Measurements from ENCODE around the gene DOP1A. TPM values are rescaled to one million over a fixed set of nuclear protein-coding genes. Genes with fewer than 3 reads are reported as not detected.

The DOP1A gene
- total RNA-seq, 6 donors from 2014 or later, result 20.0 to 51.6 (median 25.7) TPM

DNA sequence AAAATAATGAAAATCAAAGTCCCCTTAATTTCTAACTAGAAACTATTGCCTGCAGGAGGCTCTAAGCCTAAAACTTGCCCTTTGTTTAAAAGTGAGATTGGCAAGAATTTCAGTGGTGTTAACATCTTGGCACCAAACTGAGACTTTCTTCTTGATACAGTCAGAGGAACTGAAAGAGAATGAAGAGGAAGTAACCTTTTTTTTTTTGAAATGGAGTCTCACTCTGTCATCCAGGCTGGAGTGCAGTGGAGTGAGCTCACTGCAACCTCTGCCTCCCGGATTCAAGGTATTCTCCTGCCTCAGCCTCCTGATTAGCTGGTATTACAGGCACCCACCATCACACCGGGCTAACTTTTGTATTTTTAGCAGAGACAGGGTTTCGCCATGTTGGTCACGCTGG is 3.6 kb downstream of the DOP1A start:
- H3K27me3 ChIP-seq, result no peaks in the 10 kb centered on the region
- TF ChIP-seq, protein P1, sequence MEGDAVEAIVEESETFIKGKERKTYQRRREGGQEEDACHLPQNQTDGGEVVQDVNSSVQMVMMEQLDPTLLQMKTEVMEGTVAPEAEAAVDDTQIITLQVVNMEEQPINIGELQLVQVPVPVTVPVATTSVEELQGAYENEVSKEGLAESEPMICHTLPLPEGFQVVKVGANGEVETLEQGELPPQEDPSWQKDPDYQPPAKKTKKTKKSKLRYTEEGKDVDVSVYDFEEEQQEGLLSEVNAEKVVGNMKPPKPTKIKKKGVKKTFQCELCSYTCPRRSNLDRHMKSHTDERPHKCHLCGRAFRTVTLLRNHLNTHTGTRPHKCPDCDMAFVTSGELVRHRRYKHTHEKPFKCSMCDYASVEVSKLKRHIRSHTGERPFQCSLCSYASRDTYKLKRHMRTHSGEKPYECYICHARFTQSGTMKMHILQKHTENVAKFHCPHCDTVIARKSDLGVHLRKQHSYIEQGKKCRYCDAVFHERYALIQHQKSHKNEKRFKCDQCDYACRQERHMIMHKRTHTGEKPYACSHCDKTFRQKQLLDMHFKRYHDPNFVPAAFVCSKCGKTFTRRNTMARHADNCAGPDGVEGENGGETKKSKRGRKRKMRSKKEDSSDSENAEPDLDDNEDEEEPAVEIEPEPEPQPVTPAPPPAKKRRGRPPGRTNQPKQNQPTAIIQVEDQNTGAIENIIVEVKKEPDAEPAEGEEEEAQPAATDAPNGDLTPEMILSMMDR (IDR thresholded peaks at IDR 0.05), result no peak
- TF ChIP-seq POLR2A (IDR thresholded peaks at IDR 0.05) (no peak), POLR2AphosphoS5 (IDR thresholded peaks at IDR 0.05) (no peak), EP300 (IDR thresholded peaks at IDR 0.05) (no peak)
- WGBS, 2 donors, result 64% methylated on average over 4 of the region's 4 CpGs
- peaks cover 29 to 32% (median 30%) of the 10 kb centered on the region in 4 donors for H3K4me1 ChIP-seq
- peak overlapping the region; percentile 36 to 51 (median 42) for H3K27ac ChIP-seq
- no peaks in the 10 kb centered on the region for H3K9me3 ChIP-seq
- H3K36me3 ChIP-seq, result no peaks in the 10 kb centered on the region
- ATAC-seq (ENCODE audit: low FRiP score in 2 of 2) (peak in 1 of 2 donors; percentile 31), DNase-seq (no peak)
- H3K4me3 ChIP-seq, result no peak overlapping the region

DNA sequence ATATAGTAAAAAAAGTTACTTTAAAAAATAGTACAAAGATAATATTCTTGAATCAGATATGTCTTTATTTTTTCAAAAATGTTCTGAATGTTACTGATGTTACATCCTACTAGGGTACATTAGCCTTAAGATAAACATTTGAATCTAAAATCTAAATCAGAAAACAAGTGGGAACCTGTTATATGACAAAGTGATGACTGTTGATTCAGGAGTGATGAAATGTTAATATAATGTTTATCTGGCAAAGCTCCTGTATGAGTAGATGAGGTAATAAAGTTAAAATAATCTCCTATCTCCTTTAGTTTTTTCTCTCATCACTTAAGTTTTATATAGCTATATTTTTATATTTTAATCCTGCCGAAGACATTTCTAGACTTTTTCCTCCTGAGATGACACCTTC is 4.2 kb downstream of the DOP1A start:
- Histone ChIP-seq H3K4me3 (no peak overlapping the region), H3K27ac (peak overlapping the region in 1 of 4 donors; percentile 37), H3K4me1 (peaks cover 28 to 32% (median 29%) of the 10 kb centered on the region in 4 donors), H3K27me3 (no peaks in the 10 kb centered on the region), H3K9me3 (no peaks in the 10 kb centered on the region), H3K36me3 (no peaks in the 10 kb centered on the region)
- DNase-seq (no peak), ATAC-seq (ENCODE audit: low FRiP score in 2 of 2) (no peak)
- 68 to 88% methylated on average over 1 of the region's 1 CpG for WGBS, 2 donors
- TF ChIP-seq POLR2AphosphoS5 (IDR thresholded peaks at IDR 0.05), result no peak
- no peak for TF ChIP-seq POLR2A (IDR thresholded peaks at IDR 0.05)
- no peak for TF ChIP-seq EP300 (IDR thresholded peaks at IDR 0.05)
- TF ChIP-seq, protein P1 (IDR thresholded peaks at IDR 0.05), result no peak

DNA sequence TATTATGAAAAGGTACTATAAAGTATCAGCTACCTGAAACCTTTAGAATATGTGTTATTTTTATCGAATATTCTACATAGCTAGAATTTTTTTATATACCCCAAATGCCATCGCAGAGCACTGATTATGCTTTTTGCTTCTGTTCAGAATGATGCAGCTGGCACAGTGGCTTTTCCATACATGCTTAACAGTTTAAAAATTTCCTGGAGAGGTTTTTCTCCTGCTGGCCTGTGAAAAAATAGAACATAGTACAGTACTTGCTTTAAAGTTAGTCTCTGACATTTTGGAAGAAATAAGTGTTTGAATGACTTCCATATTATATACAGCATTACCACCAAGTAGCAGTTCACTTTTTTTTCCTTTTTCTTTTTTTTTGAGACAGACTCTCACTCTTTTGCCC is 5.3 kb downstream of the DOP1A start:
- no peaks in the 10 kb centered on the region for H3K9me3 ChIP-seq
- no peak overlapping the region for H3K4me3 ChIP-seq
- peaks cover 26 to 32% (median 28%) of the 10 kb centered on the region in 4 donors for H3K4me1 ChIP-seq
- no peaks in the 10 kb centered on the region for H3K36me3 ChIP-seq
- 87 to 94% methylated on average over 2 of the region's 2 CpGs for WGBS, 2 donors
- H3K27me3 ChIP-seq, result no peaks in the 10 kb centered on the region
- DNase-seq (no peak), ATAC-seq (ENCODE audit: low FRiP score in 2 of 2) (no peak)
- no peak for TF ChIP-seq POLR2AphosphoS5 (IDR thresholded peaks at IDR 0.05)
- no peak for TF ChIP-seq POLR2A (IDR thresholded peaks at IDR 0.05)
- no peak for TF ChIP-seq EP300 (IDR thresholded peaks at IDR 0.05)
- TF ChIP-seq, protein P1 (IDR thresholded peaks at IDR 0.05), result no peak
- no peak overlapping the region for H3K27ac ChIP-seq

DNA sequence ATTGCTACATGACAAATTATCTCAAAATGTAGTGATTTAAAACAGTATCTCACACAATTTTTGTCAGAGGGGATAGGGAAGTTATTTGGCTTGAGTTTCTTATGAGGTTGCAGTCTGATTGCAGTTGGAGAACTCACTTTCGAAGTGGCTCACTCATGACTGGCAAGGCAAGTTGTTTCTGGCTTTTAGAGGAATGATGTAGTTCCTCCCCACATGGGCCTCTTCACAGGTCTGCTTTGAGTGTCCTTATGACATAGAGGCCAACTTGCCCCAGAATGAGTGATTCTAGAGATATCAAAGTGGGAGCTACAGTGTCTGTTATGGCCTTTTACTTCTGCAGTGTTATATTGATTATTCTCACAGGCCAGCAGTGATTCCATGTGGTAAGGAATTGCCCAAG is 6.1 kb downstream of the DOP1A start:
- Histone ChIP-seq H3K36me3 (no peaks in the 10 kb centered on the region), H3K27me3 (no peaks in the 10 kb centered on the region), H3K9me3 (no peaks in the 10 kb centered on the region), H3K4me3 (no peak overlapping the region), H3K27ac (no peak overlapping the region), H3K4me1 (peaks cover 23 to 32% (median 26%) of the 10 kb centered on the region in 4 donors)
- TF ChIP-seq POLR2AphosphoS5 (IDR thresholded peaks at IDR 0.05) (no peak), POLR2A (IDR thresholded peaks at IDR 0.05) (no peak), EP300 (IDR thresholded peaks at IDR 0.05) (no peak)
- TF ChIP-seq, protein P1 (IDR thresholded peaks at IDR 0.05), result no peak
- DNase-seq (peak in 1 of 2 donors; percentile 29), ATAC-seq (ENCODE audit: low FRiP score in 2 of 2) (no peak)
- WGBS, 2 donors, result 56 to 60% methylated on average over 1 of the region's 1 CpG

DNA sequence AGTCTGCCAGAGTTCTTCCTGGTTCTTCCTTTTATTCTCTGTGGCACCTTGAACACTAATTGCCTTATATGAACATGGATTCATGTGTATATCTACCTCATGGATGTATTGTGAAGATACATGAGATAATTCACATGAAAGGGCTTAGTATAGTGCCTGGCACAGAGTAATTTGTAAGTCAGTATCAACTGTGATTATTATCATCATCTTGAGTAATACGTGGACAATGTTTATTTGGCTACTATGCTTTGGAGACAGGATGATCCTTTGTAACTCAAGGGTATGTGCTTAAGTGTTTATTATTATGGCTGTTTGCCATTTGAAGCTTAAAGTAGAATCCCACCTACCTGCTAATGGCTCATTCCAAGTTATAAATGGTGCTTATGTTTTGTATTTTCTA is 16.0 kb downstream of the DOP1A start:
- 14 to 37% methylated on average over 1 of the region's 1 CpG for WGBS, 2 donors
- H3K36me3 ChIP-seq, result no peaks in the 10 kb centered on the region
- H3K27ac ChIP-seq, result no peak overlapping the region
- H3K4me1 ChIP-seq, result peaks cover 0 to 13% (median 3%) of the 10 kb centered on the region in 4 donors
- no peaks in the 10 kb centered on the region for H3K27me3 ChIP-seq
- no peak overlapping the region for H3K4me3 ChIP-seq
- no peak for TF ChIP-seq POLR2AphosphoS5 (IDR thresholded peaks at IDR 0.05)
- TF ChIP-seq EP300 (IDR thresholded peaks at IDR 0.05), result no peak
- no peak for TF ChIP-seq POLR2A (IDR thresholded peaks at IDR 0.05)
- no peaks in the 10 kb centered on the region for H3K9me3 ChIP-seq
- no peak for DNase-seq
- no peak for ATAC-seq (ENCODE audit: low FRiP score in 2 of 2)
